Liver (tissue), 9 donors: ENCODE data around the gene MARCHF3. TPM values are rescaled to one million over a fixed set of nuclear protein-coding genes. Genes with fewer than 3 reads are reported as not detected.

Experiments used
- DNase-seq: peaks from one replicate; pipeline ENCODE4 v3.0.0-alpha.2; 2017; ENCODE audit warnings: low spot score
- H3K27ac ChIP-seq, 2 donors: one replicate each; pipeline ENCODE4 v1.7.0; 2013; ENCODE audit warnings: inconsistent platforms in 2 of 2, low read length in 2 of 2, control low read depth in 1 of 2, low read depth in 1 of 2, mild to moderate bottlenecking in 1 of 2
- H3K27me3 ChIP-seq, 4 donors: one replicate each; pipeline versions ENCODE4 v1.6.1 to v1.7.0; 2013; ENCODE audit warnings: low read length in 3 of 4, inconsistent platforms in 1 of 4, mild to moderate bottlenecking in 1 of 4, moderate library complexity in 1 of 4; ENCODE audit not compliant: control insufficient read depth in 4 of 4, insufficient read depth in 4 of 4
- H3K36me3 ChIP-seq, 4 donors: one replicate each; pipeline versions ENCODE4 v1.6.1 to v1.7.0; 2013; ENCODE audit warnings: low read length in 3 of 4, mild to moderate bottlenecking in 3 of 4, low read depth in 1 of 4, moderate library complexity in 1 of 4; ENCODE audit not compliant: control insufficient read depth in 4 of 4, insufficient read depth in 3 of 4
- H3K4me1 ChIP-seq, 4 donors: one replicate each; pipeline versions ENCODE4 v1.6.1 to v1.7.0; 2013; ENCODE audit warnings: low read length in 3 of 4, mild to moderate bottlenecking in 3 of 4, moderate library complexity in 1 of 4; ENCODE audit not compliant: control insufficient read depth in 4 of 4, insufficient read depth in 4 of 4
- H3K4me3 ChIP-seq, 3 donors: one replicate each; pipeline versions ENCODE4 v1.6.1 to v1.7.0; 2013; ENCODE audit warnings: low read length in 3 of 3, control low read depth in 1 of 3, low read depth in 1 of 3, mild to moderate bottlenecking in 1 of 3
- H3K9ac ChIP-seq, 2 donors: one replicate each; pipeline ENCODE4 v1.7.0; 2013; ENCODE audit warnings: low read length in 2 of 2, mild to moderate bottlenecking in 2 of 2, moderate library complexity in 2 of 2, control low read depth in 1 of 2, low read depth in 1 of 2
- H3K9me3 ChIP-seq, 4 donors: one replicate each; pipeline versions ENCODE4 v1.6.1 to v1.7.0; 2013; ENCODE audit warnings: low read length in 3 of 4; ENCODE audit not compliant: control insufficient read depth in 4 of 4
- ATF3 ChIP-seq: IDR thresholded peaks from 2 replicates; pipeline ENCODE4 v1.6.1; 2016; ENCODE audit warnings: antibody characterized with exemption
- CTCF ChIP-seq: fragments of 150-350 bp; IDR thresholded peaks from 2 replicates; pipeline ENCODE4 v1.5.1; 2017; ENCODE audit warnings: improper control_type of control experiment, low read depth, low read length; ENCODE audit not compliant: missing input control
- EGR1 ChIP-seq, 2 donors: IDR thresholded peaks; 2 replicates each; pipeline ENCODE4 v1.6.1; 2016 to 2018; ENCODE audit warnings: antibody characterized with exemption in 2 of 2, low read depth in 2 of 2
- FOXA2 ChIP-seq: IDR thresholded peaks from 2 replicates; pipeline ENCODE4 v1.6.1; 2016; ENCODE audit warnings: antibody characterized with exemption
- HNF4A ChIP-seq, 2 donors: conservative IDR thresholded peaks; 2 replicates each; pipeline ENCODE4 v1.6.1; 2016; ENCODE audit warnings: antibody characterized with exemption in 2 of 2, mild to moderate bottlenecking in 2 of 2
- MAX ChIP-seq: IDR thresholded peaks from 2 replicates; pipeline ENCODE4 v1.6.1; 2016; ENCODE audit warnings: antibody characterized with exemption
- NR2F2 ChIP-seq: IDR thresholded peaks from 2 replicates; pipeline ENCODE4 v1.6.1; 2016; ENCODE audit warnings: antibody characterized with exemption
- REST ChIP-seq: IDR thresholded peaks from 2 replicates; pipeline ENCODE4 v1.6.1; 2016; ENCODE audit warnings: antibody characterized with exemption, mild to moderate bottlenecking
- RXRA ChIP-seq, 2 donors: IDR thresholded peaks; 2 replicates each; pipeline ENCODE4 v1.6.1; 2017 to 2018; ENCODE audit warnings: antibody characterized with exemption in 2 of 2, mild to moderate bottlenecking in 1 of 2
- SP1 ChIP-seq: IDR thresholded peaks from 2 replicates; pipeline ENCODE4 v1.6.1; 2018; ENCODE audit warnings: antibody characterized with exemption, mild to moderate bottlenecking
- TAF1 ChIP-seq: conservative IDR thresholded peaks from 2 replicates; pipeline ENCODE4 v1.6.1; 2016; ENCODE audit warnings: antibody characterized with exemption, mild to moderate bottlenecking
- ZBTB33 ChIP-seq: IDR thresholded peaks from 2 replicates; pipeline ENCODE4 v1.6.1; 2016; ENCODE audit warnings: antibody characterized with exemption
- WGBS: extraction: QIAGEN DNeasy Blood & Tissue Kit; methylation state at CpG from one replicate; pipeline ENCODE4 v1.1.7; 2013; 5-methylcytosine and 5-hydroxymethylcytosine counted together
- polyA plus RNA-seq, 2 donors: library from polyadenylated mRNA; stranded (reverse) in 1 of 2; unstranded in 1 of 2; fragments of 200-250 nt in 1 of 2; fragments of >200 nt in 1 of 2; fragmentation: Nextera tagmentation in 1 of 2; extraction: Ambion mirVana in 1 of 2; gene quantifications; one replicate each; pipeline versions ENCODE4 v1.2.1 to v1.2.3, GENCODE V29; 2013 to 2015
- total RNA-seq, 2 donors: library from RNA; depleted of rRNA; stranded (reverse); fragments of >200 nt; gene quantifications; one replicate each; pipeline ENCODE4 v1.2.3, GENCODE V29; 2014
- donor health status: healthy.
- donor health status: healthy.
- donor health status: healthy.
- donor health status: healthy.
- donor health status: healthy.

MARCHF3 gene
- total and polyA plus RNA-seq, 4 donors = 0.93 to 51.0 (median 1.4) TPM

GRCh38 chr5:126852841-126853271 is 177.5 kb downstream of the MARCHF3 start (continued):
- TF ChIP-seq FOXA2 = no peak
- no peak for TF ChIP-seq EGR1 (IDR thresholded peaks at IDR 0.05; ENCODE audit: low read depth in 2 of 2)
- TF ChIP-seq MAX = no peak
- no peak for TF ChIP-seq ZBTB33
- TF ChIP-seq TAF1 = no peak
- TF ChIP-seq HNF4A (conservative IDR thresholded peaks at IDR 0.05) = no peak

- no peak overlapping the region for H3K9ac ChIP-seq
- WGBS = 83% methylated on average over 4 of the region's 4 CpGs
- no peak for TF ChIP-seq EGR1 (IDR thresholded peaks at IDR 0.05; ENCODE audit: low read depth in 2 of 2)
- TF ChIP-seq RXRA (IDR thresholded peaks at IDR 0.05) = no peak
- TF ChIP-seq HNF4A (conservative IDR thresholded peaks at IDR 0.05) = no peak
- no peak for TF ChIP-seq SP1
- TF ChIP-seq ZBTB33 = no peak
- TF ChIP-seq FOXA2 = no peak
- TF ChIP-seq NR2F2 = no peak
- TF ChIP-seq TAF1 = no peak
- TF ChIP-seq ATF3 = no peak
- no peak for TF ChIP-seq REST
- no peaks in the 10 kb centered on the region for H3K27me3 ChIP-seq
- H3K9me3 ChIP-seq = no peaks in the 10 kb centered on the region
- H3K4me1 ChIP-seq = no peaks in the 10 kb centered on the region
- H3K4me3 ChIP-seq = no peak overlapping the region
- no peak for DNase-seq
- H3K36me3 ChIP-seq = no peaks in the 10 kb centered on the region
- no peak overlapping the region for H3K27ac ChIP-seq
These were observed 178.2 kb downstream of the MARCHF3 start for GRCh38 chr5:126852091-126852571.

GRCh38 chr5:126851501-126852011 is 178.8 kb downstream of the MARCHF3 start:
- no peaks in the 10 kb centered on the region for H3K4me1 ChIP-seq
- H3K4me3 ChIP-seq = no peak overlapping the region
- no peak for TF ChIP-seq NR2F2
- no peak for TF ChIP-seq ATF3
- TF ChIP-seq SP1 = no peak
- TF ChIP-seq ZBTB33 = no peak
- no peak for TF ChIP-seq CTCF
- H3K27ac ChIP-seq = no peak overlapping the region
- no peak overlapping the region for H3K9ac ChIP-seq
- no peaks in the 10 kb centered on the region for H3K36me3 ChIP-seq
- H3K9me3 ChIP-seq = no peaks in the 10 kb centered on the region
- no peak for DNase-seq
- WGBS = 88% methylated on average over 14 of the region's 14 CpGs
- H3K27me3 ChIP-seq = no peaks in the 10 kb centered on the region
